Stimulated activated CD4-positive, alpha-beta T cell treated with anti-CD3 and anti-CD28 coated beads, Interleukin-1b, Interleukin-23, amount 100 ng/mL, for 24 hours (primary cell): ENCODE measurements around the gene H1-8.
"Not testable (repeated sequence)": the region's sequence is repeated elsewhere in the genome, so short reads cannot be mapped to it uniquely, and the experiment has no call there.

ENCODE experiments used
- DNase-seq, 4 experiments: peaks; one replicate each; pipeline ENCODE4 v3.0.0-alpha.2; 2020; ENCODE audit warnings: low read depth in 4 of 4, low spot score in 1 of 4

The H1-8 gene

GRCh38 chr3:129514563-129514962, 28.4 kb upstream of the H1-8 start:
- no peak for DNase-seq

GRCh38 chr3:129515108-129515820, 27.7 kb upstream of the H1-8 start:
- DNase-seq = not testable (repeated sequence)

- DNase-seq = not testable (repeated sequence)
Measured at GRCh38 chr3:129515821-129516432, 27.0 kb upstream of the H1-8 start.

- no peak for DNase-seq
Measured at GRCh38 chr3:129517516-129517915, 25.5 kb upstream of the H1-8 start.

GRCh38 chr3:129518038-129518561, 24.9 kb upstream of the H1-8 start:
- DNase-seq = no peak

GRCh38 chr3:129518581-129518980, 24.4 kb upstream of the H1-8 start:
- no peak for DNase-seq

- DNase-seq = no peak
Measured at GRCh38 chr3:129519449-129519848, 23.5 kb upstream of the H1-8 start.

- no peak for DNase-seq
Measured at GRCh38 chr3:129519896-129520715, 22.9 kb upstream of the H1-8 start.

- no peak for DNase-seq
Measured at GRCh38 chr3:129520960-129521359, 22.0 kb upstream of the H1-8 start.

- no peak for DNase-seq
Measured at GRCh38 chr3:129521611-129522010, 21.4 kb upstream of the H1-8 start.

GRCh38 chr3:129522953-129523352, 20.0 kb upstream of the H1-8 start:
- DNase-seq = no peak

- DNase-seq = no peak
Measured at GRCh38 chr3:129524081-129524480, 18.9 kb upstream of the H1-8 start.

- no peak for DNase-seq
Measured at GRCh38 chr3:129525341-129525968, 17.5 kb upstream of the H1-8 start.

GRCh38 chr3:129526121-129526900, 16.7 kb upstream of the H1-8 start:
- DNase-seq = no peak

- no peak for DNase-seq
Measured at GRCh38 chr3:129527262-129527661, 15.7 kb upstream of the H1-8 start.

GRCh38 chr3:129528589-129529100, 14.3 kb upstream of the H1-8 start, which contains the start of gene RHO:
Gene RHO, plus strand, starts transcription at chr3:129528639. Its CDS starts 95 bp downstream, at chr3:129528734.
- no peak for DNase-seq

- no peak for DNase-seq
Measured at GRCh38 chr3:129529436-129530210, 13.4 kb upstream of the H1-8 start.

GRCh38 chr3:129530251-129530791, 12.7 kb upstream of the H1-8 start:
- DNase-seq = no peak

GRCh38 chr3:129530821-129531220, 12.2 kb upstream of the H1-8 start:
- DNase-seq = no peak
